K562 (cell line): ENCODE data around the gene NCF2. TPM values are rescaled to one million over a fixed set of nuclear protein-coding genes. Genes with fewer than 3 reads are reported as not detected.

ENCODE experiments used
- CAMTA2 ChIP-seq: fragments of 250-450 bp; sonication (Bioruptor Pico); conservative IDR thresholded peaks from 2 replicates; pipeline ENCODE4 v1.5.1; 2022
- CSDE1 ChIP-seq, 2 experiments: fragments of 450-650 bp; IDR thresholded peaks; 2 replicates each; pipeline ENCODE4 v1.6.1; 2016; ENCODE audit warnings: mild to moderate bottlenecking in 1 of 2
- CTBP1 ChIP-seq: fragments of 450-650 bp; IDR thresholded peaks from 2 replicates; pipeline ENCODE4 v1.6.1; 2016; ENCODE audit warnings: borderline replicate concordance
- CXXC5 ChIP-seq: fragments of 250-450 bp; sonication (Bioruptor Pico); IDR thresholded peaks from 2 replicates; pipeline ENCODE4 v1.8.0; 2022; ENCODE audit warnings: inconsistent platforms, mild to moderate bottlenecking, moderate library complexity
- DACH1 ChIP-seq: fragments of 450-650 bp; IDR thresholded peaks from 2 replicates; pipeline ENCODE4 v1.6.1; 2018; ENCODE audit not compliant: partially characterized antibody
- DEAF1 ChIP-seq: fragments of 450-650 bp; formaldehyde crosslinking; IDR thresholded peaks from 2 replicates; pipeline ENCODE4 v1.4.0; 2020; ENCODE audit warnings: mild to moderate bottlenecking, moderate library complexity
- DMBX1 ChIP-seq: fragments of 250-450 bp; sonication (Bioruptor Pico); IDR thresholded peaks from 2 replicates; pipeline ENCODE4 v1.8.0; 2022; ENCODE audit warnings: inconsistent platforms, mild to moderate bottlenecking, moderate library complexity, borderline replicate concordance
- ETV6 ChIP-seq, 3 experiments: fragments of 150-350 bp in 1 of 3; sonication (generic) in 1 of 3; formaldehyde crosslinking in 1 of 3; IDR thresholded peaks; 2 replicates each; pipeline versions ENCODE4 v1.6.1 to v1.8.0; 2014 to 2022; ENCODE audit warnings: borderline replicate concordance in 2 of 3, low read depth in 2 of 3, antibody characterized with exemption in 1 of 3, low read length in 1 of 3, mild to moderate bottlenecking in 1 of 3, missing genetic modification reagents in 1 of 3
- FOSL1 ChIP-seq: fragments of 200-800 bp; sonication (Bioruptor generic); conservative IDR thresholded peaks from 2 replicates; pipeline ENCODE4 v1.6.1; 2016; ENCODE audit warnings: missing genetic modification characterization, missing compliant biosample characterization
- RBBP5 ChIP-seq: fragments of 200-600 bp; sonication (generic); IDR thresholded peaks from 2 replicates; pipeline ENCODE4 v1.6.1; 2012; ENCODE audit warnings: borderline replicate concordance, mild to moderate bottlenecking, low read length, control low read depth, inconsistent platforms; ENCODE audit not compliant: insufficient read depth, poor library complexity, severe bottlenecking
- SIX5 ChIP-seq, 2 experiments: IDR thresholded peaks; 2 replicates each; pipeline ENCODE4 v1.6.1; 2011; ENCODE audit warnings: low read length in 2 of 2, borderline replicate concordance in 1 of 2, low read depth in 1 of 2, mild to moderate bottlenecking in 1 of 2, moderate library complexity in 1 of 2; ENCODE audit not compliant: insufficient read depth in 1 of 2
- SMAD1 ChIP-seq: fragments of 150-350 bp; IDR thresholded peaks from 2 replicates; pipeline ENCODE4 v1.6.1; 2014; ENCODE audit warnings: low read length, low read depth; ENCODE audit not compliant: partially characterized antibody
- SPI1 ChIP-seq: IDR thresholded peaks from 2 replicates; pipeline ENCODE4 v1.6.1; 2011; ENCODE audit warnings: low read depth, low read length, control low read depth, borderline replicate concordance
- SRF ChIP-seq, 2 experiments: fragments of 250-450, 450-650 bp in 1 of 2; sonication (Bioruptor Pico) in 1 of 2; sonication (generic) in 1 of 2; formaldehyde crosslinking; IDR thresholded peaks; 2 replicates each; pipeline versions ENCODE4 v1.5.0 to v1.5.1; 2020 to 2022; ENCODE audit warnings: mild to moderate bottlenecking in 1 of 2, missing genetic modification reagents in 1 of 2
- TAL1 ChIP-seq: fragments of 450-650 bp; IDR thresholded peaks from 2 replicates; pipeline ENCODE4 v1.6.1; 2016; ENCODE audit warnings: mild to moderate bottlenecking
- ZNF143 ChIP-seq: sonication (generic); formaldehyde crosslinking; IDR thresholded peaks from 2 replicates; pipeline ENCODE4 v1.9.0; 2022; ENCODE audit warnings: mild to moderate bottlenecking, missing genetic modification reagents
- polyA plus RNA-seq, 8 experiments: library from polyadenylated mRNA; depleted of rRNA in 4 of 8; stranded (reverse) in 5 of 8; unstranded in 3 of 8; fragments of >200 nt; fragmentation: Nextera tagmentation in 2 of 8; fragmentation: Illumina TruSeq in 1 of 8; extraction: Ambion mirVana in 2 of 8; extraction: Trizol in 1 of 8; gene quantifications; 2 replicates each; pipeline versions ENCODE4 v1.2.1 to v1.2.3, GENCODE V29; 2011 to 2014; ENCODE audit warnings: inconsistent platforms in 1 of 8, missing spikeins in 1 of 8
- total RNA-seq, 7 experiments: library from RNA; depleted of rRNA in 6 of 7; stranded (reverse); fragments of >200 nt in 6 of 7; fragmentation: Illumina TruSeq in 2 of 7; extraction: Trizol in 2 of 7; gene quantifications; 2 replicates each; pipeline versions ENCODE4 v1.2.1 to v1.2.3, GENCODE V29; 2011 to 2021; ENCODE audit warnings: low replicate concordance in 1 of 7
- TF ChIP-seq, protein P1 (sequence below), 2 experiments: fragments of 450-650 bp in 1 of 2; sonication (generic) in 1 of 2; formaldehyde crosslinking in 1 of 2; IDR thresholded peaks; 2 replicates each; pipeline versions ENCODE4 v1.7.1 to v1.9.0; 2016 to 2022; ENCODE audit warnings: inconsistent platforms in 1 of 2, mild to moderate bottlenecking in 1 of 2, missing genetic modification reagents in 1 of 2

The NCF2 gene
- total and polyA plus RNA-seq, 9 of the 15 experiments (the other 6 are each of a cell fraction or from before 2014, with no cell fraction given): 0.07 to 0.54 (median 0.16) TPM; not detected in 3

DNA sequence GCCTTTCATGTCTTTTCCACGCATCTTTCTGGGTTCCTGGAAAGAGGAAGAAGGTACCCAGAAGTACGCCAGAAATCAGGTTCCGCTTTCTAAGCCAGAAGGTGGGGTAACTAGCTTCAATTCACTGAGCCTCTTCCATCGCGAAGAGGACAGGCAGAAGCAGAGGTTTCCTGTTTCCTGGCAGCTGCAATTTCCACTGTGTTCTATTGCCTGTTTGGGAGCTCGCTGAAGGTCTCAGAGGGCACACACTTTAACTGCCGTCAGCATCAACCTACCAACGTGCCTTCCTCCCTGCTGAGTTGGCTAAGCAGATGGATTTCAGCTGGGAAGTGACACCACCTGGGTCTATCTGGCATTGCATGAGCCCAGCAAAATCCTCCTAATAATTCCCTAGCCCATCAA, 10.0 kb downstream of the NCF2 start (continued):
- TF ChIP-seq, protein P1, sequence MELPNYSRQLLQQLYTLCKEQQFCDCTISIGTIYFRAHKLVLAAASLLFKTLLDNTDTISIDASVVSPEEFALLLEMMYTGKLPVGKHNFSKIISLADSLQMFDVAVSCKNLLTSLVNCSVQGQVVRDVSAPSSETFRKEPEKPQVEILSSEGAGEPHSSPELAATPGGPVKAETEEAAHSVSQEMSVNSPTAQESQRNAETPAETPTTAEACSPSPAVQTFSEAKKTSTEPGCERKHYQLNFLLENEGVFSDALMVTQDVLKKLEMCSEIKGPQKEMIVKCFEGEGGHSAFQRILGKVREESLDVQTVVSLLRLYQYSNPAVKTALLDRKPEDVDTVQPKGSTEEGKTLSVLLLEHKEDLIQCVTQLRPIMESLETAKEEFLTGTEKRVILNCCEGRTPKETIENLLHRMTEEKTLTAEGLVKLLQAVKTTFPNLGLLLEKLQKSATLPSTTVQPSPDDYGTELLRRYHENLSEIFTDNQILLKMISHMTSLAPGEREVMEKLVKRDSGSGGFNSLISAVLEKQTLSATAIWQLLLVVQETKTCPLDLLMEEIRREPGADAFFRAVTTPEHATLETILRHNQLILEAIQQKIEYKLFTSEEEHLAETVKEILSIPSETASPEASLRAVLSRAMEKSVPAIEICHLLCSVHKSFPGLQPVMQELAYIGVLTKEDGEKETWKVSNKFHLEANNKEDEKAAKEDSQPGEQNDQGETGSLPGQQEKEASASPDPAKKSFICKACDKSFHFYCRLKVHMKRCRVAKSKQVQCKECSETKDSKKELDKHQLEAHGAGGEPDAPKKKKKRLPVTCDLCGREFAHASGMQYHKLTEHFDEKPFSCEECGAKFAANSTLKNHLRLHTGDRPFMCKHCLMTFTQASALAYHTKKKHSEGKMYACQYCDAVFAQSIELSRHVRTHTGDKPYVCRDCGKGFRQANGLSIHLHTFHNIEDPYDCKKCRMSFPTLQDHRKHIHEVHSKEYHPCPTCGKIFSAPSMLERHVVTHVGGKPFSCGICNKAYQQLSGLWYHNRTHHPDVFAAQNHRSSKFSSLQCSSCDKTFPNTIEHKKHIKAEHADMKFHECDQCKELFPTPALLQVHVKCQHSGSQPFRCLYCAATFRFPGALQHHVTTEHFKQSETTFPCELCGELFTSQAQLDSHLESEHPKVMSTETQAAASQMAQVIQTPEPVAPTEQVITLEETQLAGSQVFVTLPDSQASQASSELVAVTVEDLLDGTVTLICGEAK (IDR thresholded peaks at IDR 0.05): peak; percentile 29; the same call in 1 of the 2 replicates
- TF ChIP-seq, protein P1 (CRISPR knock-in tag; IDR thresholded peaks at IDR 0.05): no peak
- TF ChIP-seq DACH1 (no peak), SMAD1 (no peak), ETV6 (IDR thresholded peaks at IDR 0.05; ENCODE audit: borderline replicate concordance in 1 of 2, low read depth in 2 of 2, low read length in 1 of 2) (0 out of 4 replicates have a peak, but pooled peaks of 1 of the 2 experiments have one; percentile 48), ETV6 (CRISPR knock-in tag; IDR thresholded peaks at IDR 0.05; ENCODE audit: borderline replicate concordance) (no peak), ZNF143 (no peak), CTBP1 (peak; percentile 95), SPI1 (peak; percentile 62; the same call in 1 of the 2 replicates), TAL1 (no peak), SIX5 (IDR thresholded peaks at IDR 0.05; ENCODE audit: borderline replicate concordance in 1 of 2, insufficient read depth in 1 of 2, low read depth in 1 of 2, low read length in 2 of 2) (no peak), CXXC5 (peak; percentile 56), DMBX1 (CRISPR knock-in tag) (no peak), RBBP5 (peak; percentile 26), DEAF1 (no peak), FOSL1 (tag) (no peak), SRF (CRISPR knock-in tag; IDR thresholded peaks at IDR 0.05) (peak in 1 of 2 experiments; percentile 23; a peak in 1 of 4 replicates), CSDE1 (IDR thresholded peaks at IDR 0.05) (no peak), CAMTA2 (CRISPR knock-in tag) (no peak)
